ENCODE measurements around the gene DOCK9.

DOCK9 gene

DNA sequence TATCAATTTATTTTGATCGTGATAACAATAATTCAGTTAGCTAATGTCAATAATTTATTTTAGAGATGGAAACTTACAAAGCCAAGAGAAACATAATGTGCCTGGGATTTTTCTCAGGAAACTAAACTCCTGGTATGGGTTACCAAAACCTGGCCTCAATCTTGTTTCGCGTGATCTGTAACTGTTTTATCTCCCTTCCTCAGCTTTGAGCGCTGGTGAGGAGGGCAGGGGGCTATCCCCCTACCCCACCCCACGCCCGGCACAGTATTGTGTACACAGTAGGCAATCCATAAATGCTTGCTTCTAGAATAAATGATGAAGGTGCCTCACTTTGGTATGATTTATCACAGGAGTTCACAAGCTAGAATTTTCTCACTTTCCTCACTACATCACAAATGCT is 7.7 kb upstream of the DOCK9 start:
- TF ChIP-seq, protein P1, sequence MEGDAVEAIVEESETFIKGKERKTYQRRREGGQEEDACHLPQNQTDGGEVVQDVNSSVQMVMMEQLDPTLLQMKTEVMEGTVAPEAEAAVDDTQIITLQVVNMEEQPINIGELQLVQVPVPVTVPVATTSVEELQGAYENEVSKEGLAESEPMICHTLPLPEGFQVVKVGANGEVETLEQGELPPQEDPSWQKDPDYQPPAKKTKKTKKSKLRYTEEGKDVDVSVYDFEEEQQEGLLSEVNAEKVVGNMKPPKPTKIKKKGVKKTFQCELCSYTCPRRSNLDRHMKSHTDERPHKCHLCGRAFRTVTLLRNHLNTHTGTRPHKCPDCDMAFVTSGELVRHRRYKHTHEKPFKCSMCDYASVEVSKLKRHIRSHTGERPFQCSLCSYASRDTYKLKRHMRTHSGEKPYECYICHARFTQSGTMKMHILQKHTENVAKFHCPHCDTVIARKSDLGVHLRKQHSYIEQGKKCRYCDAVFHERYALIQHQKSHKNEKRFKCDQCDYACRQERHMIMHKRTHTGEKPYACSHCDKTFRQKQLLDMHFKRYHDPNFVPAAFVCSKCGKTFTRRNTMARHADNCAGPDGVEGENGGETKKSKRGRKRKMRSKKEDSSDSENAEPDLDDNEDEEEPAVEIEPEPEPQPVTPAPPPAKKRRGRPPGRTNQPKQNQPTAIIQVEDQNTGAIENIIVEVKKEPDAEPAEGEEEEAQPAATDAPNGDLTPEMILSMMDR (IDR thresholded peaks at IDR 0.05; ENCODE audit: insufficient read depth, low read depth, low read length, missing control alignments), result no peak
- no peak for DNase-seq (ENCODE audit: low read depth)
- H3K4me3 ChIP-seq (ENCODE audit: low read depth, low read length), result no peak overlapping the region

DNA sequence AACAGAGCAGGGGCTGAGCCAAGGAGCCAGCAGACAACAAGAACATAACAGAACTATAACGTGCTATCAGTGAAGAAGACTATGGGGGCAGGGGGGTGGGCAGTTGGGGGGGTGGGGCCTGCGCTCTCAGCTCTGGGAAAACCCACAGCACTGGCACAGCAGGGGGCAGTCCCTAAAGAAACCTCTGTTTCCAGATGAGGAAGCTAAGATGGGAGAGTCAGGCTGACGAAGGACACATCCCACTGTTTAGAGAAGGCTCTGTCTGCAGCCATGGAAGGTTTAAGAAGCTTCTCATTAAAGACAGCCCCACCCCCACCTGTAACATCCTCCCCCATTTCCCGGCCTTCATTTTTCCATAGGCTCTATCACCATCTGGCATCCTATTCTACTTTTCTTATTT is 7.1 kb upstream of the DOCK9 start:
- H3K4me3 ChIP-seq (ENCODE audit: low read depth, low read length), result no peak overlapping the region
- DNase-seq (ENCODE audit: low read depth), result no peak
- TF ChIP-seq, protein P1 (IDR thresholded peaks at IDR 0.05; ENCODE audit: insufficient read depth, low read depth, low read length, missing control alignments), result no peak

DNA sequence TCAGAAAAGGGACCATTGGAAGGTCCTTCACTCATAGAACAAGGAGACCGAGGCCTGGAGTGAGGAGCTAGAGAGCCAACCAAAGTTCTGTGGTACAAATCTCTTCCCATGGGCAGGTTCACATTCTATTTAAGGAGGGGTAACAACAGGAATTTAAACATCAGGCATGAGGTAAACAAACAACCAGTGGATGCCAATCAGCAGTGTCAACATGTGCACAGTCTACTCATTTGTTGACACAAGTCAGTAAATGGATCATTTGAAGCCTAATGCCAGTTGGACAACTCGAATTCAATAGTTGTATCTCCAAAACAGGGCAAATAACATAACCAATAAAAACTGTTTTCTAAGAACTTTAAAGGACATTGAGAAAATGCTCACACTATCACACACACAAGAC is 6.3 kb upstream of the DOCK9 start:
- DNase-seq (ENCODE audit: low read depth), result no peak
- no peak overlapping the region for H3K4me3 ChIP-seq (ENCODE audit: low read depth, low read length)
- TF ChIP-seq, protein P1 (IDR thresholded peaks at IDR 0.05; ENCODE audit: insufficient read depth, low read depth, low read length, missing control alignments), result no peak

DNA sequence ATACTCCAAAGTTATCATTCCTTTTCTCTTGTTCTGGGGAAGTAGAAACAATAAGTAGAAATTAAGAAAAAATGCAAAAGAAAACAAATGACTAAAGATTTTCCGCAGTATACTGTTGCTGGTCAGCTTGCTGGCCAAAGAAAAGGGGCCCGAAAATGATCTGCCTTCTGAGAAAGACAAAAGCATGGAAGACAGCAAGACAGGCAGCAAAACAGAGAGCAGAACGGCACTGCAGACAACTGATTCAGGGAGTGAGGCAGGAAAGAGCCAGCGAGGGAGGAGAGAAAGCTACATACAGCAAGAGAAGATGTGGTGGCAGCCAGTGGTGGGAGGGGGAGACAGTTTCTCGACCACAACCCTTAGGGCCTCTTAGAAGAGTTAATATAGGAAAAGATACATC is 5.3 kb upstream of the DOCK9 start:
- DNase-seq (ENCODE audit: low read depth), result no peak
- TF ChIP-seq, protein P1 (IDR thresholded peaks at IDR 0.05; ENCODE audit: insufficient read depth, low read depth, low read length, missing control alignments), result no peak
- H3K4me3 ChIP-seq (ENCODE audit: low read depth, low read length), result no peak overlapping the region

DNA sequence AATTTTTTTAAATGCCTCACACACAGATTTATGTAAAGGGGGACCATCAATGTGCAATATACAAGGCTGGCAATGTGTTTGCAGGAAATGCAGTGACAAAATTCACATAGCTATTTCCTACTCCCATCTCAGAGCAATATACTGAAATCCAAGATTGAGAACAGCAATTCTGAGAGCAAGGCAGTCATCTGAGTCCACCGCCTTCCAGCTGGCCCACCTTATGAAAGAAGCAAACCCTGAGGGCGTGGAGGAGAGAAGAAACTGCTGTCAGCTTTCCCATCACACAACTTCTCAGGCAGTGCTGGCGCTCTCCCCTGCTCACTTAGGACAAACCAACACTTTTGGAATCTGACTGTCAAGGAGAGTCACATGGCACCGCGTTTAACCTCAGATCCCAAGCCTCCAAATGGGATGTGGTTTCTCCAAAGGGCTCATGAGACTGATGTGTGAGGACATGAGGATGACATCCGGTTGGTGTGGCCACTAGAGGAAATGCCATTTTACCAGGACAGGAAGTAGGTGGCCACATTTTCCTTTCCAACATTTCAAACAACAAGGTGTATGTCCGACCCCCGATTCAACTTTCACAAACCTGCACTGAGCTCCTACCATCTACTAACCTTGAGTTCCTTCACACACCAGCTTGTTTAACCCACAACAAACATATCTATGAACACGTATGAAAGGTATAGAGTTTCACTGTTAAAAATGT is 3.7 kb upstream of the DOCK9 start:
- no peak overlapping the region for H3K4me3 ChIP-seq (ENCODE audit: low read depth, low read length)
- TF ChIP-seq, protein P1 (IDR thresholded peaks at IDR 0.05; ENCODE audit: insufficient read depth, low read depth, low read length, missing control alignments), result no peak
- peak; percentile 20 for DNase-seq (ENCODE audit: low read depth)

DNA sequence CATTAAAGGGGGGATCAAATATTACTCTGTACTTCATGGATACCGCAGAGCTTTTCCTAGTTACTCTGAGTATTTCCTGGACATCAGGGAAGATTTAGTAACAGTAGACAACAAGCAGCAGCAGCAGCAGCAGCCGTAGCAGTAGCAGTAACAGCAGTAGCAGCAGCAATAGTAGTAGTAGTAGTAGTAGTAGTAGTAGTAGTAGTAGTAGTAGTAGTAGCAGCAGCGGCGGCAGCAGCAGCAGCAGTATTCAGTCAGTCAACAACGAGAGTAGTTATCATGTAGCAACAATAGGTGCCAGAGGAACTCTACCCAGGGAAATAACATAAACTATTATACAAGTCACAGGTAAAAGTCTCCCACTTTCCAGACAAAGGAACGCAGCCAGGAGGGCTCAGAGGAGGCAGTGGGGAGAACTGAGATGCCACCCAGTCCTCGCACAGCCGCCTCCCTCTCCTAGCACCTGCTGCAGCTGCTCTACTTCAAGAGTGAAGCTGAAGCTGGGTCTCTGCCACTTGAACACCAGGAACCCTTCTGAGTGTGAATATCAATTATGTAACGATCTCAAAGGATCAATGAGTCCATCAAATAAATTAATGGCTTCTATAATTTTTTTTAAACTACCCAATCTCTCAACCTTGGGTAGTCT is 1.3 kb upstream of the DOCK9 start:
- no peak for DNase-seq (ENCODE audit: low read depth)
- TF ChIP-seq, protein P1 (IDR thresholded peaks at IDR 0.05; ENCODE audit: insufficient read depth, low read depth, low read length, missing control alignments), result no peak

More for the DNA sequence above, 1.3 kb upstream of the DOCK9 start:
- no peak overlapping the region for H3K4me3 ChIP-seq (ENCODE audit: low read depth, low read length)
